HepG2 (cell line): ENCODE data around the gene C19orf47. TPM values are rescaled to one million over a fixed set of nuclear protein-coding genes. Genes with fewer than 3 reads are reported as not detected.

Source experiments
- ATAC-seq: fragments of 200-7000 bp; cut with Tn5 transposase; 3 replicates; pipeline ENCODE4 v1.9.1; 2020; ENCODE audit warnings: mild to moderate bottlenecking, moderate library complexity
- BruUV-seq: library from RNA; stranded (reverse); fragments of 400-500 nt; replicated peaks from 2 replicates; lab custom pipeline; 2021; lab: Mats Ljungman, UMichigan
- CTCF ChIA-PET: fragments of 300-600 bp; formaldehyde crosslinking; extraction: SDS; loops from one replicate; lab custom pipeline; 2021; ENCODE audit warnings: low total read pairs, inconsistent platforms, low intra/inter-chr PET ratio; lab: Yijun Ruan, JAX
- POLR2A ChIA-PET: fragments of 350-600 bp; sonication (Branson Sonifier 250); formaldehyde crosslinking; loops from one replicate; lab custom pipeline; 2020; ENCODE audit warnings: antibody characterized with exemption, inconsistent platforms; lab: Yijun Ruan, JAX
- DNase-seq: peaks from one replicate; pipeline ENCODE4 v3.0.0-alpha.2; 2015; ENCODE audit warnings: low spot score
- FAIRE-seq: peaks from 3 replicates; lab custom pipeline; 2011; peaks lifted over from hg19 to GRCh38; lab: Jason Lieb, UNC
- H2AFZ ChIP-seq: one replicate; pipeline ENCODE4 v1.6.1; 2011; ENCODE audit warnings: low read length, inconsistent platforms
- H3K27ac ChIP-seq: fragments of 300-600 bp; 3 replicates; pipeline ENCODE4 v1.8.0; 2011; ENCODE audit warnings: mixed run types, mild to moderate bottlenecking, mixed read lengths, low read length, inconsistent platforms; ENCODE audit not compliant: insufficient read depth; ENCODE audit errors: extremely low read length
- H3K27me3 ChIP-seq, 2 experiments: fragments of 200-600 bp in 1 of 2; 2 replicates in 1 of 2; 3 replicates in 1 of 2; pipeline versions ENCODE4 v1.6.0 to v1.8.0; 2011; ENCODE audit warnings: low read length in 2 of 2, mild to moderate bottlenecking in 2 of 2, moderate library complexity in 2 of 2, inconsistent platforms in 1 of 2; ENCODE audit not compliant: insufficient read depth in 2 of 2, control insufficient read depth in 1 of 2
- H3K36me3 ChIP-seq, 2 experiments: fragments of 200-600 bp in 1 of 2; replicated peaks in 1 of 2; 2 replicates in 1 of 2; 3 replicates in 1 of 2; pipeline versions ENCODE4 v1.5.1 to v1.8.0; 2011; ENCODE audit warnings: low read length in 2 of 2, inconsistent platforms in 1 of 2; ENCODE audit not compliant: insufficient read depth in 2 of 2, control insufficient read depth in 1 of 2
- H3K4me1 ChIP-seq: 2 replicates; pipeline ENCODE4 v1.5.1; 2012; ENCODE audit warnings: low read length, inconsistent platforms; ENCODE audit not compliant: insufficient read depth
- H3K4me2 ChIP-seq: 2 replicates; pipeline ENCODE4 v1.6.0; 2011; ENCODE audit warnings: low read depth, low read length, inconsistent platforms
- H3K4me3 ChIP-seq, 3 experiments: fragments of 200-600 bp in 1 of 3; sonication (generic), shearing (Covaris generic) in 1 of 3; replicated peaks in 1 of 3; 2 replicates each; pipeline ENCODE4 v1.5.1; 2011 to 2016; ENCODE audit warnings: low read length in 3 of 3, inconsistent platforms in 2 of 3, low read depth in 2 of 3, mild to moderate bottlenecking in 2 of 3, control low read depth in 1 of 3, mixed read lengths in 1 of 3; ENCODE audit not compliant: insufficient read depth in 1 of 3
- H3K79me2 ChIP-seq: one replicate; pipeline ENCODE4 v1.6.1; 2011; ENCODE audit warnings: low read length, inconsistent platforms; ENCODE audit not compliant: insufficient read depth
- H3K9ac ChIP-seq: 2 replicates; pipeline ENCODE4 v1.6.0; 2011; ENCODE audit warnings: mild to moderate bottlenecking, low read depth, low read length, inconsistent platforms; ENCODE audit not compliant: insufficient read depth
- H3K9me3 ChIP-seq: 2 replicates; pipeline ENCODE4 v1.5.1; 2012; ENCODE audit warnings: mild to moderate bottlenecking, low read length
- H4K20me1 ChIP-seq: 2 replicates; pipeline ENCODE4 v1.6.0; 2011; ENCODE audit warnings: inconsistent platforms, mild to moderate bottlenecking, low read length, moderate library complexity; ENCODE audit not compliant: insufficient read depth
- CHD4 ChIP-seq: fragments of 200-600 bp; sonication (generic); IDR thresholded peaks from 2 replicates; pipeline ENCODE4 v1.7.0; 2017; ENCODE audit warnings: mild to moderate bottlenecking, low read length, borderline replicate concordance
- HMGXB3 ChIP-seq: sonication (generic); formaldehyde crosslinking; IDR thresholded peaks from 2 replicates; pipeline ENCODE4 v1.4.0; 2020; ENCODE audit warnings: missing genetic modification reagents, borderline replicate concordance
- KLF15 ChIP-seq: sonication (generic); formaldehyde crosslinking; IDR thresholded peaks from 2 replicates; pipeline ENCODE4 v1.8.1; 2023; ENCODE audit warnings: borderline replicate concordance, mild to moderate bottlenecking, inconsistent platforms, missing genetic modification reagents, mixed read lengths
- SMAD3 ChIP-seq: sonication (generic); formaldehyde crosslinking; IDR thresholded peaks from 2 replicates; pipeline ENCODE4 v1.4.0; 2020; ENCODE audit warnings: missing genetic modification reagents
- TERF1 ChIP-seq: sonication (generic); formaldehyde crosslinking; IDR thresholded peaks from 2 replicates; pipeline ENCODE4 v1.8.0; 2022; ENCODE audit warnings: mild to moderate bottlenecking, missing genetic modification reagents, moderate library complexity
- TFDP2 ChIP-seq: sonication (generic); formaldehyde crosslinking; IDR thresholded peaks from 2 replicates; pipeline ENCODE4 v1.4.0; 2020; ENCODE audit warnings: missing genetic modification reagents
- ZBTB26 ChIP-seq: IDR thresholded peaks from 2 replicates; pipeline ENCODE4 v1.6.1; 2016; ENCODE audit warnings: missing compliant biosample characterization, missing genetic modification reagents, borderline replicate concordance
- ZNF501 ChIP-seq: sonication (generic); formaldehyde crosslinking; IDR thresholded peaks from 2 replicates; pipeline ENCODE4 v1.5.1; 2020; ENCODE audit warnings: mild to moderate bottlenecking, moderate library complexity, missing genetic modification reagents
- WGBS: methylation state at CpG from one replicate; pipeline ENCODE4 v1.1.6; 2017; ENCODE audit warnings: low lambda C conversion rate; 5-methylcytosine and 5-hydroxymethylcytosine counted together
- in situ Hi-C: cut with HindIII; loops from 2 replicates; pipeline ENCODE4 v1.10.0; 2017; ENCODE audit warnings: low pct_unique_long_range_greater_than_20kb; ENCODE audit not compliant: extremely low pct_ligation_motif_present
- intact Hi-C: fragments of 100-400 bp; cut with micrococcal nuclease; formaldehyde crosslinking; loops from one replicate; pipeline ENCODE4 v1.10.0; 2022; ENCODE audit not compliant: unreplicated experiment
- polyA plus RNA-seq, 8 experiments: library from polyadenylated mRNA; depleted of rRNA in 3 of 8; stranded (reverse) in 7 of 8; unstranded in 1 of 8; fragments of >200 nt; fragmentation: Illumina TruSeq in 4 of 8; extraction: Trizol in 4 of 8; gene quantifications; 2 replicates each; pipeline versions ENCODE4 v1.2.1 to v1.2.3, GENCODE V29; 2011 to 2016; ENCODE audit warnings: low read depth in 4 of 8, missing spikeins in 1 of 8, mixed read lengths in 1 of 8; ENCODE audit not compliant: insufficient read depth in 1 of 8
- total RNA-seq, 5 experiments: library from RNA; depleted of rRNA; stranded (reverse); fragments of >200 nt; fragmentation: Illumina TruSeq; extraction: Trizol; gene quantifications; 2 replicates each; pipeline ENCODE4 v1.2.3, GENCODE V29; 2016; ENCODE audit warnings: low read depth in 1 of 5

Gene C19orf47
- total and polyA plus RNA-seq, 2 of the 13 experiments (the other 11 are each of a cell fraction or from before 2014, with no cell fraction given): 8.1 to 10.6 TPM

- Histone ChIP-seq H3K36me3 (no peaks in the 10 kb centered on the region), H3K27me3 (no peaks in the 10 kb centered on the region), H3K4me2 (no peak overlapping the region), H2AFZ (no peak overlapping the region), H3K4me1 (no peaks in the 10 kb centered on the region), H3K9ac (no peak overlapping the region), H3K9me3 (no peaks in the 10 kb centered on the region), H4K20me1 (no peaks in the 10 kb centered on the region), H3K4me3 (no peak overlapping the region), H3K79me2 (no peaks in the 10 kb centered on the region), H3K27ac (no peak overlapping the region)
- no TSS peak for BruUV-seq
- DNase-seq (no peak), FAIRE-seq (no peak), ATAC-seq (no peak)
- WGBS: 79% methylated on average over 2 of the region's 2 CpGs
- POLR2A ChIA-PET: no interaction called here
- intact Hi-C loops: loop anchor here (10.0 kb wide), 1 partner anchor 221 kb away; no protein-coding TSS in a partner anchor
- CTCF ChIA-PET: no interaction called here
- TF ChIP-seq CHD4 (no peak), TFDP2 (no peak), TERF1 (CRISPR knock-in tag) (no peak), SMAD3 (no peak), ZNF501 (CRISPR knock-in tag) (no peak), ZBTB26 (no peak), HMGXB3 (CRISPR knock-in tag) (no peak), KLF15 (CRISPR knock-in tag) (no peak)
- in situ Hi-C loops: no loop called here
These were observed 44.4 kb downstream of the C19orf47 start for GRCh38 chr19:40303765-40304164.
